ENCODE measurements around the gene DENND1A. TPM values are rescaled to one million over a fixed set of nuclear protein-coding genes. Genes with fewer than 3 reads are reported as not detected.

Gene DENND1A
- total RNA-seq, 1 donor from 2014 or later = 25.2 TPM

- CTCF ChIA-PET = no interaction called here
- Mint-ChIP-seq H3K27me3 (no peaks in the 10 kb centered on the region), H3K4me3 (no peak overlapping the region), H3K36me3 (ENCODE audit: low read depth) (peaks cover 59% of the 10 kb centered on the region), H3K4me1 (no peaks in the 10 kb centered on the region), H3K27ac (no peak overlapping the region), H3K9me3 (peaks cover 30% of the 10 kb centered on the region)
- no peak for TF ChIP-seq CTCF (IDR thresholded peaks at IDR 0.05)
- DNase-seq = no peak
- intact Hi-C loops (cut with micrococcal nuclease) = no loop called here
- ATAC-seq (ENCODE audit: low read depth) = no peak
- POLR2A ChIA-PET = no interaction called here
Observed at GRCh38 chr9:123846966-123847365, 83.0 kb downstream of the DENND1A start.

GRCh38 chr9:123843703-123844102, 86.2 kb downstream of the DENND1A start:
- ATAC-seq (ENCODE audit: low read depth) = no peak
- intact Hi-C loops (cut with micrococcal nuclease) = no loop called here
- DNase-seq = no peak
- CTCF ChIA-PET = no interaction called here
- Mint-ChIP-seq H3K27me3 (no peaks in the 10 kb centered on the region), H3K4me1 (peaks cover 2% of the 10 kb centered on the region), H3K4me3 (no peak overlapping the region), H3K36me3 (ENCODE audit: low read depth) (peaks cover 49% of the 10 kb centered on the region), H3K27ac (no peak overlapping the region), H3K9me3 (peaks cover 28% of the 10 kb centered on the region)
- no peak for TF ChIP-seq CTCF (IDR thresholded peaks at IDR 0.05)
- POLR2A ChIA-PET = no interaction called here

GRCh38 chr9:123835821-123836220, 94.1 kb downstream of the DENND1A start:
- Mint-ChIP-seq H3K4me1 (peaks cover 26% of the 10 kb centered on the region), H3K36me3 (ENCODE audit: low read depth) (peaks cover 8% of the 10 kb centered on the region), H3K27me3 (no peaks in the 10 kb centered on the region), H3K27ac (peak overlapping the region; percentile 10), H3K4me3 (peak overlapping the region; percentile 76), H3K9me3 (peaks cover 12% of the 10 kb centered on the region)
- no peak for TF ChIP-seq CTCF (IDR thresholded peaks at IDR 0.05)
- intact Hi-C loops (cut with micrococcal nuclease) = loop anchor here (2.0 to 5.0 kb wide), 2 partner anchors 91 to 175 kb away; no protein-coding TSS in a partner anchor
- ATAC-seq (ENCODE audit: low read depth) = no peak
- ChIA-PET CTCF (no interaction called here), POLR2A (no interaction called here)
- no peak for DNase-seq

- intact Hi-C loops (cut with micrococcal nuclease) = loop anchor here (2.0 to 5.0 kb wide), 2 partner anchors 92 to 174 kb away; no protein-coding TSS in a partner anchor
- peak overlapping the region; percentile 76 for H3K4me3 Mint-ChIP-seq
- H3K4me1 Mint-ChIP-seq = peaks cover 26% of the 10 kb centered on the region
- DNase-seq = no peak
- H3K27me3 Mint-ChIP-seq = no peaks in the 10 kb centered on the region
- peak overlapping the region; percentile 61 for H3K27ac Mint-ChIP-seq
- peak; percentile 73 for ATAC-seq (ENCODE audit: low read depth)
- no peak for TF ChIP-seq CTCF (IDR thresholded peaks at IDR 0.05)
- ChIA-PET POLR2A (interaction anchor here (0.6 to 0.7 kb wide), 3 partner anchors 197 to 409 kb away, joined by 3 to 7 read pairs (median 4); no protein-coding TSS in a partner anchor), CTCF (interaction anchor here (0.6 kb wide), 1 partner anchor 1694 kb away, joined by 4 read pairs; no protein-coding TSS in a partner anchor)
- H3K36me3 Mint-ChIP-seq (ENCODE audit: low read depth) = peaks cover 11% of the 10 kb centered on the region
- H3K9me3 Mint-ChIP-seq = peaks cover 15% of the 10 kb centered on the region
Observed at GRCh38 chr9:123834889-123835562, 94.9 kb downstream of the DENND1A start.

GRCh38 chr9:123834218-123834888, 95.6 kb downstream of the DENND1A start:
- ChIA-PET CTCF (no interaction called here), POLR2A (interaction anchor here (0.6 kb wide), 2 partner anchors 197 to 198 kb away, joined by 3 to 4 read pairs; no protein-coding TSS in a partner anchor)
- H3K9me3 Mint-ChIP-seq = peaks cover 16% of the 10 kb centered on the region
- TF ChIP-seq CTCF (IDR thresholded peaks at IDR 0.05) = no peak
- H3K4me3 Mint-ChIP-seq = peak overlapping the region; percentile 76
- ATAC-seq (ENCODE audit: low read depth) (no peak), DNase-seq (no peak)
- intact Hi-C loops (cut with micrococcal nuclease) = loop anchor here (2.0 kb wide), 1 partner anchor 174 kb away; no protein-coding TSS in a partner anchor
- H3K27me3 Mint-ChIP-seq = no peaks in the 10 kb centered on the region
- H3K4me1 Mint-ChIP-seq = peaks cover 26% of the 10 kb centered on the region
- peaks cover 17% of the 10 kb centered on the region for H3K36me3 Mint-ChIP-seq (ENCODE audit: low read depth)
- no peak overlapping the region for H3K27ac Mint-ChIP-seq

Data from activated B cell treated with CpG ODN at 0.5 μM for 24 hours (primary cell).